DMS 273 (cell line): Measurements from ENCODE around the gene VKORC1L1.
A peak's percentile ranks its signal among the peaks of the same experiment; 100 is the strongest.
"Not testable (repeated sequence)": the region's sequence is repeated elsewhere in the genome, so short reads cannot be mapped to it uniquely, and the experiment has no call there.

Source experiments
- DNase-seq: peaks from one replicate; lab custom pipeline; 2025; ENCODE audit not compliant: unreplicated experiment; lab: John Stamatoyannopoulos, UW

The VKORC1L1 gene

GRCh38 chr7:65937296-65937695, 64.4 kb downstream of the VKORC1L1 start:
- DNase-seq = no peak

GRCh38 chr7:65938336-65938895, 65.5 kb downstream of the VKORC1L1 start:
- DNase-seq = no peak

- DNase-seq = not testable (repeated sequence)
These were observed 72.9 kb downstream of the VKORC1L1 start for GRCh38 chr7:65945787-65946186.

GRCh38 chr7:65946904-65947303, 74.0 kb downstream of the VKORC1L1 start:
- DNase-seq = no peak

- peak; percentile 41 for DNase-seq
These were observed 79.1 kb downstream of the VKORC1L1 start for GRCh38 chr7:65951837-65952578.

GRCh38 chr7:65953001-65953720, 80.3 kb downstream of the VKORC1L1 start:
- no peak for DNase-seq

GRCh38 chr7:65953890-65954450, 81.1 kb downstream of the VKORC1L1 start:
- no peak for DNase-seq

- no peak for DNase-seq
These were observed 82.8 kb downstream of the VKORC1L1 start for GRCh38 chr7:65955718-65956117.

- DNase-seq = peak; percentile 29
These were observed 87.6 kb downstream of the VKORC1L1 start for GRCh38 chr7:65960351-65961074.

- no peak for DNase-seq
These were observed 89.2 kb downstream of the VKORC1L1 start for GRCh38 chr7:65962033-65962432.

GRCh38 chr7:65964671-65965070, 91.8 kb downstream of the VKORC1L1 start:
- DNase-seq = not testable (repeated sequence)

GRCh38 chr7:65966146-65966545, 93.3 kb downstream of the VKORC1L1 start:
- no peak for DNase-seq

GRCh38 chr7:65967361-65968155, 94.7 kb downstream of the VKORC1L1 start:
- no peak for DNase-seq

GRCh38 chr7:65968256-65969185, 95.6 kb downstream of the VKORC1L1 start:
- DNase-seq = no peak

- no peak for DNase-seq
These were observed 98.1 kb downstream of the VKORC1L1 start for GRCh38 chr7:65971021-65971420.

- DNase-seq = no peak
These were observed 100.1 kb downstream of the VKORC1L1 start for GRCh38 chr7:65972976-65973375.

- no peak for DNase-seq
These were observed 101.4 kb downstream of the VKORC1L1 start for GRCh38 chr7:65974191-65974801.

GRCh38 chr7:65974876-65975275, 102.0 kb downstream of the VKORC1L1 start:
- no peak for DNase-seq
